Measurements from ENCODE around the gene CDK5R2. TPM values are rescaled to one million over a fixed set of nuclear protein-coding genes. Genes with fewer than 3 reads are reported as not detected.

CDK5R2 gene
- total RNA-seq, 4 donors from 2014 or later: not detected

DNA sequence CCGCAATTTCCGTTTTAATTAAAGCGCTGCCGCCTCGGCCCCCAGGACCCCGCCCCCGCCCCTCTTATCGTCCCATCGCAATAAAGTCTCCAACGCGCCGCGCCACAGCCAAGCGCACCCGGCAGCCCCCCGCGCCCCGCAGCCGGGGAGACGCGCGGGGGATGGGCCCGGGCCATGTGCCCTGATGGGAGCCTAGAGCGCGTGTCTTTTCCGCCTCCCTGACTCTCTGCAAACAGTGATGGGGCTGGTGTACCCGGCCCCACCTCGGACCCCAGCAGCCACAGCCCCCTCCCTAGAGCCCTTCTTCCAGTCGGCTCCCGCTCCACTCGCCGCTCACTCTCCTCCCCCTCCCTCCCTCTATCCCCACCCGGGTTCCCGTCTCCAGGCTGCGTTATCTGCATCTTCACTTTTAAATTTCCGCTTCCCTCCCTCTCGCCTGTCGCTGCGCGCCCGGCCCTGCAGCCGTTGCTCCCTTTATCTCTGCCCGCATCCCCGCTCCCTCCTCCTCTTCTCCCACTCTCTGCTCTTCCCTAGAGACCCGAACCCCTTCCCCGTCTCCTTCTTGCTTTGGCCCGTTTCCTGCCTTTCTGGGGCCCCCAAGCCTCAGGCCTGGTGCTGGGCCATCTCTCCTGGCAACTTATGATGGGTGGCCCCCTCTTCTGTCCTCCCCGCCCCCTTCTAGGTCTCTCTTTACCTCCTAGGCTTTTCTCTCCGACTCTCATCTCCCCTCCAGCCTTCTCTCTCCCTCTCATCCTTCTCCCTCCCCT, 26.0 kb downstream of the CDK5R2 start:
- TF ChIP-seq, protein P1, sequence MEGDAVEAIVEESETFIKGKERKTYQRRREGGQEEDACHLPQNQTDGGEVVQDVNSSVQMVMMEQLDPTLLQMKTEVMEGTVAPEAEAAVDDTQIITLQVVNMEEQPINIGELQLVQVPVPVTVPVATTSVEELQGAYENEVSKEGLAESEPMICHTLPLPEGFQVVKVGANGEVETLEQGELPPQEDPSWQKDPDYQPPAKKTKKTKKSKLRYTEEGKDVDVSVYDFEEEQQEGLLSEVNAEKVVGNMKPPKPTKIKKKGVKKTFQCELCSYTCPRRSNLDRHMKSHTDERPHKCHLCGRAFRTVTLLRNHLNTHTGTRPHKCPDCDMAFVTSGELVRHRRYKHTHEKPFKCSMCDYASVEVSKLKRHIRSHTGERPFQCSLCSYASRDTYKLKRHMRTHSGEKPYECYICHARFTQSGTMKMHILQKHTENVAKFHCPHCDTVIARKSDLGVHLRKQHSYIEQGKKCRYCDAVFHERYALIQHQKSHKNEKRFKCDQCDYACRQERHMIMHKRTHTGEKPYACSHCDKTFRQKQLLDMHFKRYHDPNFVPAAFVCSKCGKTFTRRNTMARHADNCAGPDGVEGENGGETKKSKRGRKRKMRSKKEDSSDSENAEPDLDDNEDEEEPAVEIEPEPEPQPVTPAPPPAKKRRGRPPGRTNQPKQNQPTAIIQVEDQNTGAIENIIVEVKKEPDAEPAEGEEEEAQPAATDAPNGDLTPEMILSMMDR (IDR thresholded peaks at IDR 0.05; ENCODE audit: low read depth): no peak

- TF ChIP-seq, protein P1 (IDR thresholded peaks at IDR 0.05; ENCODE audit: low read depth): no peak
Measured at GRCh38 chr2:218986148-218986761, 26.8 kb downstream of the CDK5R2 start.

GRCh38 chr2:218988164-218988563, 28.7 kb downstream of the CDK5R2 start:
- TF ChIP-seq, protein P1 (IDR thresholded peaks at IDR 0.05; ENCODE audit: low read depth): no peak

GRCh38 chr2:218988650-218989049, 29.2 kb downstream of the CDK5R2 start:
- TF ChIP-seq, protein P1 (IDR thresholded peaks at IDR 0.05; ENCODE audit: low read depth): no peak

DNA sequence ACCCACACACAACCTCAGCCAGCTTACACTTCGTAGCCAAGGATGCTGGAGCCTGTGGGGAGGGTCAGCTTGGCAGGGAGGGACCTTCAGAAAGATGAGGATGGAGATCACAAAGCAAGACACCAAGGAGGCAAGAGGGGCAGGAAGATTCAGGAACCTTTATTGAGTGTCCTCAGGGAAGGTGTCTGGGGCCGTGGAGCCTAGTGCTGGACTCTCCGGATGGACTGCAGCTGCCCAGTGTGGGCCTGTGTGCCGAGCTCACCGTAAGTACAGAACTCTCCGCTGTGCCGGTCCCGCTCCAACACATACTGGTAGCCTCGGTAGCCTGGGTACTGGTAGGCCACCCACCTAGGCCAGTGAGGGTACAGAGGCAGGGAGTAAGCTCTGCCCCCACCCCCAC, 30.6 kb downstream of the CDK5R2 start:
- TF ChIP-seq, protein P1 (IDR thresholded peaks at IDR 0.05; ENCODE audit: low read depth): no peak

GRCh38 chr2:218990612-218991011, 31.1 kb downstream of the CDK5R2 start:
- TF ChIP-seq, protein P1 (IDR thresholded peaks at IDR 0.05; ENCODE audit: low read depth): no peak

- TF ChIP-seq, protein P1 (IDR thresholded peaks at IDR 0.05; ENCODE audit: low read depth): no peak
Measured at GRCh38 chr2:218991674-218992168, 32.3 kb downstream of the CDK5R2 start.
